Mesothelial cell of epicardium (in vitro differentiated cells): ENCODE results near the gene SAG. TPM values are rescaled to one million over a fixed set of nuclear protein-coding genes. Genes with fewer than 3 reads are reported as not detected.

Experiments
- DNase-seq, 2 experiments: peaks; one replicate each; pipeline ENCODE4 v3.0.0; 2021; ENCODE audit warnings: low spot score in 2 of 2; ENCODE audit not compliant: unreplicated experiment in 2 of 2
- H3K27ac Mint-ChIP-seq: 2 replicates; pipeline ENCODE4 v1.8.0; 2021; ENCODE audit warnings: mixed read lengths
- H3K27me3 Mint-ChIP-seq: 2 replicates; pipeline ENCODE4 v1.8.0; 2021; ENCODE audit warnings: low read depth, mixed read lengths
- H3K36me3 Mint-ChIP-seq: 2 replicates; pipeline ENCODE4 v1.8.0; 2021; ENCODE audit warnings: mixed read lengths
- H3K4me1 Mint-ChIP-seq: 2 replicates; pipeline ENCODE4 v1.8.0; 2021; ENCODE audit warnings: mixed read lengths
- H3K4me3 Mint-ChIP-seq: 2 replicates; pipeline ENCODE4 v1.8.0; 2021; ENCODE audit warnings: mild to moderate bottlenecking, moderate library complexity, mixed read lengths
- H3K9me3 Mint-ChIP-seq: 2 replicates; pipeline ENCODE4 v1.8.0; 2021; ENCODE audit warnings: mixed read lengths
- total RNA-seq: library from RNA; stranded (reverse); gene quantifications from 3 replicates; pipeline ENCODE4 v1.2.1, GENCODE V29; 2021
- TF ChIP-seq, protein P1 (sequence below): fragments of 200-600 bp; sonication (generic); IDR thresholded peaks from one replicate; pipeline ENCODE4 v1.5.0; 2021; ENCODE audit warnings: antibody characterized with exemption; ENCODE audit not compliant: unreplicated experiment

SAG gene
- total RNA-seq, 1 donor from 2014 or later = not detected

DNA sequence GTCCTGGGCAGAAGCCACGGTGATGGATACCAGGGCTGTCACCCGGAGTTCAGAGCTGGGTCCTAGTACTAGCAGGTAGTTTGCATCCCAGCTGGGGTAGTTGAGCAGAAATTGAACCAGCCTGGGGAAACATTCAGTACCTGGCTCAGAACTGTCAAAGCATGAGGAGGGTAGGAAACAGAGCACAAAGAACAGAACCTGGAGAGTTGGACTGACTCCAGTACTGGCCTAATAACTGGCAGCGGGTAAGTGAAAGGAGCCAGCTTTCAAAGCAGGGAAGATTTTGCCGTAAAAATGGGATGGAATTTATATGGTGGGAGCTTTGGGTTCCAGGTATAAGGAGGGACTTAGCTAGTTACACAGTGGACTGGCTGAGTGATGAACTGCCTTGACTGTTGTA lies 32.4 kb upstream of the SAG start:
- TF ChIP-seq, protein P1, sequence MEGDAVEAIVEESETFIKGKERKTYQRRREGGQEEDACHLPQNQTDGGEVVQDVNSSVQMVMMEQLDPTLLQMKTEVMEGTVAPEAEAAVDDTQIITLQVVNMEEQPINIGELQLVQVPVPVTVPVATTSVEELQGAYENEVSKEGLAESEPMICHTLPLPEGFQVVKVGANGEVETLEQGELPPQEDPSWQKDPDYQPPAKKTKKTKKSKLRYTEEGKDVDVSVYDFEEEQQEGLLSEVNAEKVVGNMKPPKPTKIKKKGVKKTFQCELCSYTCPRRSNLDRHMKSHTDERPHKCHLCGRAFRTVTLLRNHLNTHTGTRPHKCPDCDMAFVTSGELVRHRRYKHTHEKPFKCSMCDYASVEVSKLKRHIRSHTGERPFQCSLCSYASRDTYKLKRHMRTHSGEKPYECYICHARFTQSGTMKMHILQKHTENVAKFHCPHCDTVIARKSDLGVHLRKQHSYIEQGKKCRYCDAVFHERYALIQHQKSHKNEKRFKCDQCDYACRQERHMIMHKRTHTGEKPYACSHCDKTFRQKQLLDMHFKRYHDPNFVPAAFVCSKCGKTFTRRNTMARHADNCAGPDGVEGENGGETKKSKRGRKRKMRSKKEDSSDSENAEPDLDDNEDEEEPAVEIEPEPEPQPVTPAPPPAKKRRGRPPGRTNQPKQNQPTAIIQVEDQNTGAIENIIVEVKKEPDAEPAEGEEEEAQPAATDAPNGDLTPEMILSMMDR = no peak
- H3K4me3 Mint-ChIP-seq = no peak overlapping the region
- no peaks in the 10 kb centered on the region for H3K27me3 Mint-ChIP-seq
- H3K27ac Mint-ChIP-seq = no peak overlapping the region
- peaks cover 40% of the 10 kb centered on the region for H3K36me3 Mint-ChIP-seq
- peaks cover 2% of the 10 kb centered on the region for H3K4me1 Mint-ChIP-seq
- DNase-seq = no peak
- H3K9me3 Mint-ChIP-seq = no peaks in the 10 kb centered on the region

GRCh38 chr2:233278921-233279320 lies 28.7 kb upstream of the SAG start:
- H3K36me3 Mint-ChIP-seq = peaks cover 45% of the 10 kb centered on the region
- TF ChIP-seq, protein P1 = no peak
- no peaks in the 10 kb centered on the region for H3K27me3 Mint-ChIP-seq
- peaks cover 3% of the 10 kb centered on the region for H3K4me1 Mint-ChIP-seq
- H3K27ac Mint-ChIP-seq = no peak overlapping the region
- H3K9me3 Mint-ChIP-seq = no peaks in the 10 kb centered on the region
- DNase-seq = no peak
- no peak overlapping the region for H3K4me3 Mint-ChIP-seq

DNA sequence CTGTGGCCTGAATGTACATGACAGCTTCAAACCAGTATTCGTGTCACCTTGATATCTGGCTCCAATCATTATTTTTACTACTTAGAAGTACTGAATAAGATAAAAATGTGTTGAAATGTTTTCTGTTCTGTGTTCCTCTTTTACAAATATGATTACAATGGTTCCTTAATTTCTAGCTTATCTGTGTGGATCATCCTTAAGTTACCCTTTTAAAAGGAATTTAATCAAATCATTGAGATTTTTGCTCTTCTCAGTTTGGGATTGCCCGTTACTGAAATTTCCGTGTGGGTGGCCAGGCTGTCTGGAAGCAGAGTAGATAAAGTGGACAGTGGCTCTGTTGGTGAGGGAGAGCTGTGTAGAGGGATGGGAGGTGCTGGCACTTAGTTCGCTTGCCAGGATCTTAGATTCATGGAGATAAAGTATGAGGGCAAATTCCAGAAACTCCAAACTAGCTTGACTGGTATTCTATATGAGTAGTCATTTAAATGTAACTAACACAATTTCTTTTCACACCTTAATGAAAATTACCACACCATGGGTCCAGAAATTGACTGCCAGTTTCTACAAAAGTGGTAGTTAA lies 27.4 kb upstream of the SAG start:
- H3K36me3 Mint-ChIP-seq = peaks cover 43% of the 10 kb centered on the region
- H3K4me1 Mint-ChIP-seq = peaks cover 3% of the 10 kb centered on the region
- H3K4me3 Mint-ChIP-seq = no peak overlapping the region
- H3K27ac Mint-ChIP-seq = no peak overlapping the region
- H3K27me3 Mint-ChIP-seq = no peaks in the 10 kb centered on the region
- DNase-seq = no peak
- no peaks in the 10 kb centered on the region for H3K9me3 Mint-ChIP-seq
- TF ChIP-seq, protein P1 = no peak

GRCh38 chr2:233281553-233281952 lies 26.1 kb upstream of the SAG start:
- peaks cover 39% of the 10 kb centered on the region for H3K36me3 Mint-ChIP-seq

DNA sequence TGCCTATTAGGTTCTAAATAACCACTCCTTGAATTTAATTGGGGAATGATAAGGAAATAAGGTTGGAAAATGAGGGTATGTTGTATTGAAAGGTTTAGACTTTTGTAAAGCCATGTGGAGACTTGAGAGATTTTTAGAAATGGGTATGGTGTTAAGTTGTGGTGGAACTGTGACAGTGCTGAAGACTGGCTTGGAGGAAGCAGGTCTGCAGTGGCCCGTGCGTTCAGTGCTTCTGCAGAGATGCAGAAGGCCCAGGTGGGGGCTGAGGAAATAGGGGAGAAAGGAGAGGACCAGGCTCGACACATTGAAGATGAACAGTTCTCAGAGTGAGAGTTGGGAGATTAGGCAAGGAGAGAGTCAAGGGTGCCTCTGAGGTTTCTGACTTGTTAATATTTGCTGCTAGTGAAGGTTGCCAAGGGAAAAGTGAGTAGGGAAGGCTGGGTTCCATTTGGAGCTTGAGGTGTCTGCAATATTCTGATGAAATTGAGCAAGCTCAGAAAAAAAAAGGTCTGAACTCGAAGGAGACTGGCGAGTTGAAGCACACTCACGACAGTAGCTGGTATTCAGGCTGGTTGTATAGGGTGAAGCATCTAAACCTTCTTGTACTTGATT lies 25.5 kb upstream of the SAG start:
- no peaks in the 10 kb centered on the region for H3K9me3 Mint-ChIP-seq
- peaks cover 3% of the 10 kb centered on the region for H3K4me1 Mint-ChIP-seq
- TF ChIP-seq, protein P1 = no peak
- no peak for DNase-seq
- H3K27me3 Mint-ChIP-seq = no peaks in the 10 kb centered on the region
- no peak overlapping the region for H3K4me3 Mint-ChIP-seq
- no peak overlapping the region for H3K27ac Mint-ChIP-seq
- peaks cover 39% of the 10 kb centered on the region for H3K36me3 Mint-ChIP-seq

More at GRCh38 chr2:233281553-233281952, 26.1 kb upstream of the SAG start:
- H3K9me3 Mint-ChIP-seq = no peaks in the 10 kb centered on the region
- TF ChIP-seq, protein P1 = no peak
- no peak for DNase-seq
- no peak overlapping the region for H3K4me3 Mint-ChIP-seq
- H3K4me1 Mint-ChIP-seq = peaks cover 3% of the 10 kb centered on the region
- no peaks in the 10 kb centered on the region for H3K27me3 Mint-ChIP-seq
- no peak overlapping the region for H3K27ac Mint-ChIP-seq
